ENCODE data around the gene ZBTB20. TPM values are rescaled to one million over a fixed set of nuclear protein-coding genes. Genes with fewer than 3 reads are reported as not detected.

ZBTB20 gene
- total and polyA plus RNA-seq, 2 donors from 2014 or later = 0.99 to 142 TPM

DNA sequence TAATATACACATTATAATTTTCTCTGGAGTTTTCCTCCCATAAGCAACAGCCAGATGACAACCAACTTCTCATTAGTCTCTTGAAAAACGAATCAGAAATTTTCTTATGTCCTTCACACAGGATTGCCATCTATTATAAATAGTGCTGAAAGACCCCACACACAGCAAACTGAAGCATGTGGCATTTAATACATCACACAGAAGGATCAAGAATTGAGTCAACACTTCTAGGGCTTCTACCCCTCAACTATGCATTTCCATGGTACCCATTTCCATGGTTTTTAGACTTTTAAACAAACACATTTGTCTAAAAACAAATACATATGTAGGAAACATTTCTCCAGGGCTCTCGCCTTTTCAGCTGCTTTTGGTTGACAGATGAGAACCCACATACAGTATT lies 282.1 kb downstream of the ZBTB20 start:
- Histone ChIP-seq H3K9ac (ENCODE audit: low read length in 3 of 3) (no peak overlapping the region), H3K4me1 (ENCODE audit: control insufficient read depth in 2 of 3, insufficient read depth in 2 of 3, low read depth in 1 of 3, low read length in 3 of 3) (peaks cover 0 to 2% (median 0%) of the 10 kb centered on the region in 3 donors), H3K27me3 (ENCODE audit: control insufficient read depth, insufficient read depth, low read length) (no peaks in the 10 kb centered on the region), H3K9me3 (ENCODE audit: control insufficient read depth in 2 of 3, insufficient read depth in 1 of 3, low read length in 3 of 3) (no peaks in the 10 kb centered on the region), H3K36me3 (ENCODE audit: control insufficient read depth in 2 of 3, insufficient read depth in 3 of 3, low read length in 3 of 3) (no peaks in the 10 kb centered on the region), H3K4me3 (ENCODE audit: low read length in 3 of 3) (no peak overlapping the region), H3K27ac (ENCODE audit: low read depth in 2 of 2, low read length in 2 of 2) (no peak overlapping the region)
- FAIRE-seq (no peak), DNase-seq (no peak)
- intact Hi-C loops (cut with DNase I) = no loop called here
- TF ChIP-seq, protein P1, sequence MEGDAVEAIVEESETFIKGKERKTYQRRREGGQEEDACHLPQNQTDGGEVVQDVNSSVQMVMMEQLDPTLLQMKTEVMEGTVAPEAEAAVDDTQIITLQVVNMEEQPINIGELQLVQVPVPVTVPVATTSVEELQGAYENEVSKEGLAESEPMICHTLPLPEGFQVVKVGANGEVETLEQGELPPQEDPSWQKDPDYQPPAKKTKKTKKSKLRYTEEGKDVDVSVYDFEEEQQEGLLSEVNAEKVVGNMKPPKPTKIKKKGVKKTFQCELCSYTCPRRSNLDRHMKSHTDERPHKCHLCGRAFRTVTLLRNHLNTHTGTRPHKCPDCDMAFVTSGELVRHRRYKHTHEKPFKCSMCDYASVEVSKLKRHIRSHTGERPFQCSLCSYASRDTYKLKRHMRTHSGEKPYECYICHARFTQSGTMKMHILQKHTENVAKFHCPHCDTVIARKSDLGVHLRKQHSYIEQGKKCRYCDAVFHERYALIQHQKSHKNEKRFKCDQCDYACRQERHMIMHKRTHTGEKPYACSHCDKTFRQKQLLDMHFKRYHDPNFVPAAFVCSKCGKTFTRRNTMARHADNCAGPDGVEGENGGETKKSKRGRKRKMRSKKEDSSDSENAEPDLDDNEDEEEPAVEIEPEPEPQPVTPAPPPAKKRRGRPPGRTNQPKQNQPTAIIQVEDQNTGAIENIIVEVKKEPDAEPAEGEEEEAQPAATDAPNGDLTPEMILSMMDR (IDR thresholded peaks at IDR 0.05; ENCODE audit: borderline replicate concordance, extremely low read depth, insufficient read depth) = no peak

DNA sequence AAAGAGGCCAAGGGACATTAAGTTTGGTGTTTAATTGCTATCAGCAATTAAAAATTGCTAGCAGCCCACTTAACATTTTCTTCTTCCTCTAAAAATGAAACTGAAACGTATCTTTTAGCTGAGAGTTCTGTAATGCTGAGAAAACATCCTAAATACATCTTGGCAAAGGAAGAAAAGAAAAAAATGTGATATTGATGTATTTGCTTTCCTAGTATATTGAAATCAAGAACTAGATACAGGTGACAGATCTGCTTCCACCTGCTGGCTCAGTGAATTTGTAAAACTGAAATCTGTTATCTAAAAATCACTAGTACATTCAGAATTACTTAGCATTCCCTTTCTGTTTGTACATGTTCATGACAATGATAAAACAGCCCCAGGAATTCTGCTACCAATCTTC lies 283.2 kb downstream of the ZBTB20 start:
- no peak for DNase-seq
- FAIRE-seq = peak; percentile 59
- TF ChIP-seq, protein P1 (IDR thresholded peaks at IDR 0.05; ENCODE audit: borderline replicate concordance, extremely low read depth, insufficient read depth) = no peak
- Histone ChIP-seq H3K4me1 (ENCODE audit: control insufficient read depth in 2 of 3, insufficient read depth in 2 of 3, low read depth in 1 of 3, low read length in 3 of 3) (peaks cover 0 to 2% (median 0%) of the 10 kb centered on the region in 3 donors), H3K27ac (ENCODE audit: low read depth in 2 of 2, low read length in 2 of 2) (no peak overlapping the region), H3K4me3 (ENCODE audit: low read length in 3 of 3) (peak overlapping the region in 2 of 3 donors; percentile 16 to 42), H3K27me3 (ENCODE audit: control insufficient read depth, insufficient read depth, low read length) (no peaks in the 10 kb centered on the region), H3K9ac (ENCODE audit: low read length in 3 of 3) (no peak overlapping the region), H3K36me3 (ENCODE audit: control insufficient read depth in 2 of 3, insufficient read depth in 3 of 3, low read length in 3 of 3) (no peaks in the 10 kb centered on the region), H3K9me3 (ENCODE audit: control insufficient read depth in 2 of 3, insufficient read depth in 1 of 3, low read length in 3 of 3) (no peaks in the 10 kb centered on the region)
- intact Hi-C loops (cut with DNase I) = no loop called here

DNA sequence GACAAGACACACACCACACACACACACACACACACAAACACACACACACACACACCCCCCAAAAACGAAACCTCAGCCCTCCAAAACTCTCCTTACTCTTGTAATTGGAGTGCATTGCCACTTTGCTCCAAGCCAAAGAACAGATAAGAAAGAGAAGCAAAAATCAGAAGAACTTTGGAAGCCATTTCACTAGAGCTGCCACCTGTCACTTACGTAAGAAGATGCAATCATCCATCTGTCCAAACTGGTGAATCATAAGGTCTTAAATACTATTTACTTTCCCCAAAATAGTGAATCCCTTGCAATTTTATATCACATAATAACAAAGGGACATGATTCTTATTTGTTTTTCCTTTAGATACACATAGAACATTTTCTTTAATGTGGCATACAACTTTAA lies 285.4 kb downstream of the ZBTB20 start:
- no peak for DNase-seq
- TF ChIP-seq, protein P1 (IDR thresholded peaks at IDR 0.05; ENCODE audit: borderline replicate concordance, extremely low read depth, insufficient read depth) = no peak
- FAIRE-seq = no peak
- H3K4me3 ChIP-seq (ENCODE audit: low read length in 3 of 3) = no peak overlapping the region
- H3K36me3 ChIP-seq (ENCODE audit: control insufficient read depth in 2 of 3, insufficient read depth in 3 of 3, low read length in 3 of 3) = no peaks in the 10 kb centered on the region
- H3K27me3 ChIP-seq (ENCODE audit: control insufficient read depth, insufficient read depth, low read length) = no peaks in the 10 kb centered on the region
- no peak overlapping the region for H3K27ac ChIP-seq (ENCODE audit: low read depth in 2 of 2, low read length in 2 of 2)
- no peak overlapping the region for H3K9ac ChIP-seq (ENCODE audit: low read length in 3 of 3)
- H3K4me1 ChIP-seq (ENCODE audit: control insufficient read depth in 2 of 3, insufficient read depth in 2 of 3, low read depth in 1 of 3, low read length in 3 of 3) = no peaks in the 10 kb centered on the region
- H3K9me3 ChIP-seq (ENCODE audit: control insufficient read depth in 2 of 3, insufficient read depth in 1 of 3, low read length in 3 of 3) = no peaks in the 10 kb centered on the region
- intact Hi-C loops (cut with DNase I) = no loop called here

DNA sequence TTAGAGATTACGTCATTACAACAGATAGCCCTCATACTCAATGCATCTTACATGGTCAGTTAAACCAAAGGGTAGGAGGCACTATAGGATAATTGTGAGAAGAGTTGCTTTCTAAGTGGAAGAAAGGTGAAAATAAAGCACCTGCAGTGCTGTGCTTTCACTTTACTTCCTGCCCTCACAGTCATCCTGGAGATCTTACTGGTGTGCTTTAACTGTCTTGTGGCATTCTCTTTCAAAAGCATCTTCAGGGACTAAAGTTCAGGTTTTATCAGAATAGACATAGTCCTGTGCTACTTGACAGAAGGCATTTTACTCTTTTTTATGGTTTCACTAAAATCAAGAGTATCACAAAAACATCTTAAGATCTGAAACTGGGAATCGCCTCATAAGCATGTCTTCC lies 286.6 kb downstream of the ZBTB20 start:
- H3K27me3 ChIP-seq (ENCODE audit: control insufficient read depth, insufficient read depth, low read length) = no peaks in the 10 kb centered on the region
- no peaks in the 10 kb centered on the region for H3K36me3 ChIP-seq (ENCODE audit: control insufficient read depth in 2 of 3, insufficient read depth in 3 of 3, low read length in 3 of 3)
- H3K9ac ChIP-seq (ENCODE audit: low read length in 3 of 3) = no peak overlapping the region
- H3K9me3 ChIP-seq (ENCODE audit: control insufficient read depth in 2 of 3, insufficient read depth in 1 of 3, low read length in 3 of 3) = no peaks in the 10 kb centered on the region
- no peak overlapping the region for H3K4me3 ChIP-seq (ENCODE audit: low read length in 3 of 3)
- H3K4me1 ChIP-seq (ENCODE audit: control insufficient read depth in 2 of 3, insufficient read depth in 2 of 3, low read depth in 1 of 3, low read length in 3 of 3) = no peaks in the 10 kb centered on the region
- no peak for FAIRE-seq
- TF ChIP-seq, protein P1 (IDR thresholded peaks at IDR 0.05; ENCODE audit: borderline replicate concordance, extremely low read depth, insufficient read depth) = no peak
- intact Hi-C loops (cut with DNase I) = no loop called here
- H3K27ac ChIP-seq (ENCODE audit: low read depth in 2 of 2, low read length in 2 of 2) = no peak overlapping the region
- no peak for DNase-seq

All from kidney (tissue), 14 donors.